Prostate gland (tissue), 2 donors: ENCODE data around the gene ELOA. TPM values are rescaled to one million over a fixed set of nuclear protein-coding genes. Genes with fewer than 3 reads are reported as not detected.
A peak's percentile ranks its signal among the peaks of the same experiment; 100 is the strongest.
"Not testable (repeated sequence)": the region's sequence is repeated elsewhere in the genome, so short reads cannot be mapped to it uniquely, and the experiment has no call there.

ENCODE experiments used
- DNase-seq: peaks from one replicate; pipeline ENCODE4 v3.0.0-alpha.2; 2019; ENCODE audit warnings: low spot score
- H3K27ac ChIP-seq, 2 donors: fragments of 200-600 bp; sonication (generic); 2 replicates each; pipeline ENCODE4 v1.5.1; 2017 to 2019
- H3K27me3 ChIP-seq: fragments of 200-600 bp; sonication (generic); replicated peaks from 2 replicates; pipeline ENCODE4 v1.5.1; 2019; ENCODE audit not compliant: insufficient read depth
- H3K36me3 ChIP-seq, 2 donors: fragments of 200-600 bp; sonication (generic); 1 replicate in 1 of 2; 2 replicates in 1 of 2; pipeline versions ENCODE4 v1.5.1 to v1.8.1; 2017 to 2019
- H3K4me1 ChIP-seq: fragments of 200-600 bp; sonication (generic); replicated peaks from 2 replicates; pipeline ENCODE4 v1.5.1; 2019
- H3K4me3 ChIP-seq, 2 donors: fragments of 200-600 bp; sonication (generic); 2 replicates each; pipeline ENCODE4 v1.5.1; 2017 to 2019
- H3K9me3 ChIP-seq: fragments of 200-600 bp; sonication (generic); 2 replicates; pipeline ENCODE4 v1.5.1; 2017
- POLR2A ChIP-seq: fragments of 450-650 bp; IDR thresholded peaks from one replicate; pipeline ENCODE4 v1.6.1; 2016; ENCODE audit warnings: antibody characterized with exemption, mild to moderate bottlenecking
- POLR2AphosphoS5 ChIP-seq: sonication (generic); formaldehyde crosslinking; IDR thresholded peaks from one replicate; pipeline ENCODE4 v1.6.1; 2017; ENCODE audit warnings: antibody characterized with exemption
- WGBS: methylation state at CpG from one replicate; pipeline ENCODE4 v1.1.5; 2018; 5-methylcytosine and 5-hydroxymethylcytosine counted together
- intact Hi-C: fragments of 100-400 bp; cut with DNase I; formaldehyde crosslinking; loops from one replicate; pipeline ENCODE4 v1.14.2; 2022
- total RNA-seq, 2 donors: library from RNA; depleted of rRNA; stranded (reverse); fragments of >200 nt; gene quantifications; one replicate each; pipeline ENCODE4 v1.1.0, GENCODE V29; 2016
- TF ChIP-seq, protein P1 (sequence below), 4 experiments: fragments of 200-600 bp in 2 of 4; fragments of 450-650 bp in 2 of 4; sonication (generic) in 2 of 4; IDR thresholded peaks; 1 replicate in 3 of 4; 2 replicates in 1 of 4; pipeline ENCODE4 v1.5.1; 2016 to 2019; ENCODE audit warnings: antibody characterized with exemption in 4 of 4, mild to moderate bottlenecking in 2 of 4, moderate library complexity in 2 of 4

Gene ELOA
- total RNA-seq, 2 donors from 2014 or later: 35.7 to 42.1 TPM

DNA sequence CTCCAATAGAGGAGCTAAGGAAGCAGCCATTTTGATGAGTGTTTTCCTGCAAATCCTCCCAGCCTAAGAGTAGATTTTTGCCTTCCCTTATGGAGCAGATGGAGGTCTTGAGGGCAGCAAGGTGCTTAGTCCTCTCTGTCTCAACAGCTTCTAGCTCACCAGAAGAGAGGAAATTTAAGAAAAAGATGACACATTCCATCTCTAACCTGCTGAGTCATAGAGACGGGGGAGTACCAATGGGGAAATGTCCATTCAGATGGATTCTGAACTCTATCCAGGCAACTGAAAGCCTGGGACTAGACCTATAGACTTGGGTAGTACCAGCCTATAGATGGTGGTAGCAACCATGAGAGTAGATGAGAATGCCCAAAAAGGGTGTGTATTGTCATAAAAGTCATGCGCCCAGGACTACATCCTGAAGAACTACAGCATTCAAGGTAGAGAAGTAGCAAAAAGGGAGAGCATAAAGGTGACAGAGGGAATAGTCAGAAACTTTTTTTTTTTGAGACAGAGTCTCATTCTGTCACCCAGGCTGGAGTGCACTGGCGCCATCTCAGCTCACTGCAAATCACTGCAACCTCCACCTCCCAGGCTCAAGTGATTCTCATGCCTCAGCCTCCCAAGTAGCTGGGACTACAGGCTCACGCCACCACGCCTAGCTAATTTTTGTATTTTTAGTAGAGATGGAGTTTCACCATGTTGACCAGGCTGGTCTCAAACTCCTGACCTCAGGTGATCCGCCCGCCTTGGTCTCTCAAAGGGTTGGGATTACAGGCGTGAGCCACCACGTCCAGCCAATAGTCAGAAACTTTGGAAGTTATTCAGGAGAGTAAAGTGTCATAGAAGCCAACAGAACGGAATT lies 10.7 kb upstream of the ELOA start:
- no peaks in the 10 kb centered on the region for H3K27me3 ChIP-seq
- no peaks in the 10 kb centered on the region for H3K36me3 ChIP-seq
- H3K4me3 ChIP-seq: no peak overlapping the region
- no peak overlapping the region for H3K27ac ChIP-seq
- H3K4me1 ChIP-seq: no peaks in the 10 kb centered on the region
- no peaks in the 10 kb centered on the region for H3K9me3 ChIP-seq
- 94% methylated on average over 10 of the region's 10 CpGs for WGBS
- no peak for DNase-seq
- no peak for TF ChIP-seq POLR2A
- TF ChIP-seq POLR2AphosphoS5: no peak
- TF ChIP-seq, protein P1, sequence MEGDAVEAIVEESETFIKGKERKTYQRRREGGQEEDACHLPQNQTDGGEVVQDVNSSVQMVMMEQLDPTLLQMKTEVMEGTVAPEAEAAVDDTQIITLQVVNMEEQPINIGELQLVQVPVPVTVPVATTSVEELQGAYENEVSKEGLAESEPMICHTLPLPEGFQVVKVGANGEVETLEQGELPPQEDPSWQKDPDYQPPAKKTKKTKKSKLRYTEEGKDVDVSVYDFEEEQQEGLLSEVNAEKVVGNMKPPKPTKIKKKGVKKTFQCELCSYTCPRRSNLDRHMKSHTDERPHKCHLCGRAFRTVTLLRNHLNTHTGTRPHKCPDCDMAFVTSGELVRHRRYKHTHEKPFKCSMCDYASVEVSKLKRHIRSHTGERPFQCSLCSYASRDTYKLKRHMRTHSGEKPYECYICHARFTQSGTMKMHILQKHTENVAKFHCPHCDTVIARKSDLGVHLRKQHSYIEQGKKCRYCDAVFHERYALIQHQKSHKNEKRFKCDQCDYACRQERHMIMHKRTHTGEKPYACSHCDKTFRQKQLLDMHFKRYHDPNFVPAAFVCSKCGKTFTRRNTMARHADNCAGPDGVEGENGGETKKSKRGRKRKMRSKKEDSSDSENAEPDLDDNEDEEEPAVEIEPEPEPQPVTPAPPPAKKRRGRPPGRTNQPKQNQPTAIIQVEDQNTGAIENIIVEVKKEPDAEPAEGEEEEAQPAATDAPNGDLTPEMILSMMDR (IDR thresholded peaks at IDR 0.05): no peak
- intact Hi-C loops: no loop called here

DNA sequence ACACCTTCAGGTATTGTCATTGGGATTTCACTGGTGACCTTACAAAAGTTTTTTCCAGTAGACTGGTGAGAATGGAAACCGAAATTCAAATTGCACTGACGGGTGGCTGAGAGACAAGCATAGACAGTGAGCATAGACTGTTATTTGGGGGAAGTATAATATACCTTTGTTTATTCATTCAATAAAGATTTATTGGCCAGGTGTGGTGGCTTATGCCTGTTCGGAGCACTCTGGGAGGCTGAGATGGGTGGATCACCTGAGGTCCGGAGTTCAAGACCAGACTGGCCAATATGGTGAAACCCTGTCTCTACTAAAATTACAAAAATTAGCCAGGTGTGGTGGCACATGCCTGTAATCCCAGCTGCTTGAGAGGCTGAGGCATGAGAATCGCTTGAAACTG lies 10.0 kb upstream of the ELOA start:
- 90% methylated on average over 5 of the region's 5 CpGs for WGBS
- H3K27ac ChIP-seq, H3K36me3 ChIP-seq, H3K27me3 ChIP-seq, H3K9me3 ChIP-seq, DNase-seq, H3K4me1 ChIP-seq, H3K4me3 ChIP-seq, intact Hi-C loops: not testable (repeated sequence)

DNA sequence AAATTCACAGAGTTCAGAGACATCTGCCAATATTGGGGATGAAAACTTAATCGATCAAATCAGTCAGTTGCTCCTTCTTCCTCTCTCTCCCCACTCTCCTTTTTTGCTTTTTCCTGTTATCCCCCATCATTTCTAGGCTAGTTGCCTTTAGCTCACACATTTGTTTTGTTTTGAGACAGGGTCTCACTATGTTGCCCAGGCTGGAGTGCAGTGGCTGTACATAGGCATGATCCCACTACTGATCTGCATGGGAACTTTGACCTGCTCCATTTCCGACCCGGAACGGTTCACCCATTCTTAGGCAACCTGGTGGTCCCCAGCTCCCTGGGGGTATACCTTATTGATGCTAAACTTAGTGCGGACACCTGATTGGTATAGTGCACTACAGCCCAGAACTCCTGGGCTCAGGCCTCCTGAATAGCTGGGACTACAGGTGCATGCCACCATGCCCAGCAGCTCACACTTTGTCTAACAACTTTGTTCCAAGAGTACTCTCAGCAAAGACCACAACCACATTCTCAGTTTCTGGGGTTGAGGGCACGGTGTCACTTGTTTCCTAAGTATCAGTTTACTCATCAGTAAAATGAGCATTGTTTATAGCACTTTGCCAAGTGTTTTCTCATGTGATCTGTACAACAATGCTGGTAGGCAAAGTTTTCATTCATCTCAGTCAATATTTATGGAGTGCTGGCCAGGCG lies 6.7 kb upstream of the ELOA start:
- no peak for DNase-seq
- Histone ChIP-seq H3K36me3 (no peaks in the 10 kb centered on the region), H3K27me3 (no peaks in the 10 kb centered on the region), H3K9me3 (no peaks in the 10 kb centered on the region), H3K27ac (no peak overlapping the region), H3K4me3 (no peak overlapping the region), H3K4me1 (no peaks in the 10 kb centered on the region)
- TF ChIP-seq POLR2A (no peak), POLR2AphosphoS5 (no peak)
- TF ChIP-seq, protein P1 (IDR thresholded peaks at IDR 0.05): no peak
- intact Hi-C loops: no loop called here
- WGBS: 95% methylated on average over 7 of the region's 7 CpGs

DNA sequence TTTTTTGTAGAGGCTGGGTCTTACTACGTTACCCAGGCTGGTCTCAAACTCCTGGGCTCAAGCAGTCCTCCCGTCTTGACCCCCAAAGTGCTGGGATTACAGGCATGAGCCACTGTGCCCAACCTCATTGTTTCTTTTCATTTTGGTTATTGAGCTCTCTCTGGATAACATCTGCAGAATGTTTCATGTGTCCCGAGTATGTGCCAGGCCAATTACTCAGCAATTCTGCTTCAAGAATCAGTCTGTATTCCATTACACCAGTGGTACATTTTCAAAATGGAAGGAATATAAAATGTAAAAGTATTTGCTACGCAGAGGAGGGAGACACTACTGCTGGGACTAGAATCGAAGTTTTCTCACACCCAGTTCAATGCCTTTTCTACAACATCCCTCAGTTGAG lies 1.7 kb upstream of the ELOA start:
- TF ChIP-seq POLR2AphosphoS5: no peak
- TF ChIP-seq POLR2A: no peak
- TF ChIP-seq, protein P1 (IDR thresholded peaks at IDR 0.05): no peak

DNA sequence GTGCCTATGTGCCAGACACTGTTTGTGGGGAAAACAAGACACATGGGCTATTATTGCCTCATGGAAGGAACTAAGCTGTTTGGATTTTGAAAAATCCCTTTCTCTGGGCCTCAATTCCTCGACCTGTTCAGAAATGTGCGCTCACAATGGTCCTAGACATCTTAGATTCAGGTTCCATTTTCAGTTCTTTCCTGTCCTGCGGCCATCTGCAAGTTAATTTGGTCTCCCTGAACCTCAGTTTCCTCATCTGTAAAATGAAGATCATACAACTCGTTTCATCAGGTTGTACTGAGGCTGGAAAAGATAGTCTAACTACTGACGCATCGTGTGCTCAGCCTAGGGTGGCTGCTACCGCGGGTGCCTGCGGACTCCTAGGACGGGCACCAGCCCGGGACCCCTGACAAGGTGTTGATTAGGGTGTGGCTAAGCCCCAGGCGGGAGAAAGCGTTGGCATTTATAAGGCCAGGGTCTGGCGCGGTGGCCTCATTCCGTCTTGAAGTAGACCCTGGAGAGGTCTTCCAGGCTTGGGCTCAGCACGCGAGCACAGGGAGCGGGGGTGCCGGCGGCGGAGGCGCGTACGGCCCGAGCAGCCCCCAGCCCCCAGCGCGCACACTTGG lies 493 bp upstream of the ELOA start:
- Histone ChIP-seq H3K9me3 (no peaks in the 10 kb centered on the region), H3K27ac (peak overlapping the region; percentile 88 to 89), H3K4me1 (peaks cover 4% of the 10 kb centered on the region), H3K27me3 (no peaks in the 10 kb centered on the region), H3K36me3 (no peaks in the 10 kb centered on the region), H3K4me3 (peak overlapping the region; percentile 88 to 92)
- peak; percentile 17 for DNase-seq
- 13% methylated on average over 27 of the region's 28 CpGs for WGBS
- TF ChIP-seq POLR2A: no peak
- TF ChIP-seq, protein P1 (IDR thresholded peaks at IDR 0.05): no peak
- no peak for TF ChIP-seq POLR2AphosphoS5
- intact Hi-C loops: loop anchor here (5.0 kb wide), 1 partner anchor 50 kb away; the partner anchor contains the start of gene RPL11

More for the DNA sequence above, 1.7 kb upstream of the ELOA start:
- WGBS: 81% methylated on average over 5 of the region's 5 CpGs
- Histone ChIP-seq H3K27ac (no peak overlapping the region), H3K27me3 (no peaks in the 10 kb centered on the region), H3K4me1 (peaks cover 4% of the 10 kb centered on the region), H3K4me3 (no peak overlapping the region), H3K9me3 (no peaks in the 10 kb centered on the region), H3K36me3 (no peaks in the 10 kb centered on the region)
- intact Hi-C loops: loop anchor here (5.0 kb wide), 1 partner anchor 49 kb away; the partner anchor contains the start of gene RPL11
- no peak for DNase-seq
